Measurements from ENCODE around the gene RAPGEF4.

Gene RAPGEF4

GRCh38 chr2:173054466-173054865 is 318.8 kb downstream of the RAPGEF4 start:
- DNase-seq (ENCODE audit: low read depth in 1 of 2, low spot score in 1 of 2): no peak

- DNase-seq (ENCODE audit: low read depth in 1 of 2, low spot score in 1 of 2): no peak
Observed at GRCh38 chr2:173056705-173057364, 321.2 kb downstream of the RAPGEF4 start.

DNA sequence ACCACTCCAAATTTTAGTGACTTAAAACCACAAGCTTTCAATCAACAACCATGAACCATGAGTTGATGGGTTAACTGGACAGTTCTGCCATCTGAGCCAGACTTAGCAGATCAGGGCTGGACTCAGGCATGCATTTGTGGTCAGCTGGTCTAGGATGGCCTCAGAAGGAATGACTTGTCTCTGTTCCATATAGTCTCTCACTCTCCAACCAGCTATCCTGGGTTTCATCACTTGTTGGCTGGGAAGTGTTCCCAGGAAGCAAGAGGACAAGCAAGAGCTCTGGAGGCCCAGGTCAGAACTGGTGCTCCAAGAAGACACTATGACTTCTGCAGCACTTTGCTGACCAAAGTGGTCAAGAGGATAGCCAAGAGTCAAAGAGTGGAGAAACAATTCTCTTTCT is 322.5 kb downstream of the RAPGEF4 start:
- no peak for DNase-seq (ENCODE audit: low read depth in 1 of 2, low spot score in 1 of 2)

DNA sequence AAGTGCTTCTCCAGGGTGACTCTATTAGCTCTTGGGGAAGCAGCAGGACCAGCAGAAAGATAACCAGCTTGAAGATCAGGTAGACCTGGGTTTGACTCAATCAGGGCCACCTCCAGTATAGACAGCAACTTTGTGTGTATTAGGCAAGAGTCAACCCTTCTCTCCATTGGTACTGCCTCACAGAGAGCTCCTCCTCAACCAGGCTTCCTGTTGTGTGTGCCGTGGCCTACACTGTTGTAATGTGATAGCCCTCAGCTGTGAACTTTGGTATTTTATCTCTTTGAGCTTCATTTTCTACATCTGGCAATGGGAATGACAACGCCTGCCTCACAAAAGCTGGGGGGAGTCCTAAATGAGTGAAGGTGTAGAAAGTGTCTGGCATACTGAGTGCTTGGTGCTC is 323.0 kb downstream of the RAPGEF4 start:
- no peak for DNase-seq (ENCODE audit: low read depth in 1 of 2, low spot score in 1 of 2)

DNA sequence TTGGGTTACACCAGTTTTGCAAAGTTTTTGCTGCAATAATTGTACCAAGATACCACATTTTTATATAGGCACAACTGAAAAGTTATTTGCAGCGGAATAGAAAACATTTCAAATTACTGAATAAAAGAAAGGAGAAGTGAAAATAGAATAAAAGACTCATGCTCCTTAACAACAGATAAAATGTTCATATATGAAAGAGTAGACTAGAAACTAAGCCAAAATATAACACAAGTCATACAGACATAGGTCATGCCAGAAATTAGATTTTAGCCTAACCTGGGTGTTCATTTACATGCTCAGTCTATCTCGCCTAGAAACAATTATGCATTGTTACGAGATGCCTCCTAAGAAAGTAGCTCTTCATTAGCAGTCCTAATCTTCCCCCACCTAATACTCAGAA is 323.6 kb downstream of the RAPGEF4 start:
- no peak for DNase-seq (ENCODE audit: low read depth in 1 of 2, low spot score in 1 of 2)

- DNase-seq (ENCODE audit: low read depth in 1 of 2, low spot score in 1 of 2): no peak
Observed at GRCh38 chr2:173059971-173060461, 324.4 kb downstream of the RAPGEF4 start.

- no peak for DNase-seq (ENCODE audit: low read depth in 1 of 2, low spot score in 1 of 2)
Observed at GRCh38 chr2:173062801-173063200, 327.2 kb downstream of the RAPGEF4 start.

DNA sequence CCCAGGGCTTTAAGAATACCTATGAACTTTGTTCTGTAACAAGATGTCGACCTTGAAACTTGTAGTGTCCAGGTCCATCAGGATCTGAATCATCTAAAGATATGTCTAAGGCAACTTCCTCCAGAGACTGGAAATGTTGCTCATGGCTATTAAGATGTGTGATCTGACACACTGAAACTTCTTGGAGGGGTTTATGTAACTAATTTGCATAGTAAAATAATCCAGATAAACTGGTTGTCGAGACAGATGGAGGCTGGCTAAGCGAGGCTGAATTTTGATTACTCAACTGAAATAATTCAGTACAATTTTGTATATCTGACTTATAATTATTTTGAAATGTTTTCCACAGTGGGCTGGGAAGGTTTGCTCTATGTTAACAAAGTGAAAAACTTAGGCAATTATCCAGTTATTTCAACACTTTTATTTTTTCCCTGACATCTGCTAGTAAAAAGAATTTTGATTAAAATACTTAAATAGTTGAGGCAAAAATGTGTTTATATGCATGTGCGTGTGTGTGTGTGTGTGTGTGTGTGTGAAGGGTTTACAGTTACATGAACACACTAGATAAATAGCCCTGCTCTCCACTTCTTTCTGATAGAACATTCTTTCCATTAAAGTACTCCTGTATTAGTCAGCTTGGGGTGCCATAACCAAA is 328.6 kb downstream of the RAPGEF4 start:
- no peak for DNase-seq (ENCODE audit: low read depth in 1 of 2, low spot score in 1 of 2)

DNA sequence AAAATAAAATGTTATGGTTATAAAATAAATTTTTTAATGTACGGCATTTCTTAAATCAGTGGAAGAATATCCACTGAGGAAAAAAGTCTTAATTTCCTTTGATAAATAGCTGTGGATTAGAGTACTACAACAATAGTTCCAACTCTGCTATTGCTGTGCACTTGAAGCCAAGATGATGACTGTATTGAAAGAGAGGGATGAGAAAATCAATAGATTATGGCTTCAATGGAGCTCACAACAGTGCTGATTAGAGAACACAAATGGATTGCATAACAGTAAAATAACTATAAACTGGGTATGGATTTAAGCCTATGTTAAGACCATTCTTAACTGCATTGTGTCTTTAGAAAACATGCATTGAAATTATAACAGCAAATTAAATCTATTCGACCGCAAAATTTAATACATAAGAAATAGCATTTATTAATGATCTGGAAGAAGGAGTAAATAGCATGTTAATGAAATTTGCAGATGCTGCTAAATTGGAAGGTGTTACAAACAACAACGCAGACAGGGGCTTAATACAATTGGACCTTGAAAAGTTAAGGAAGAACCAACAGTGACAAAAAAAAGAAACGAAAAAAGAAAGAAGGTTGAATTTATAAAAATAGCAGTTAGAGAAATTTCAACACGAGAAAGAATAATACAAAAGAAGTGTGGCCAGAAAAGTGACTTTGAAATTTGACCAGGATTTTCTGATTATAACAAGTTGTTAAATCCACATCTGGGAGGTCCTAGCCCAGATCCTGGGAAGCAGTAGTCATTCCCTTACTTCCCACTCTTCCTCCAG is 331.4 kb downstream of the RAPGEF4 start:
- no peak for DNase-seq (ENCODE audit: low read depth in 1 of 2, low spot score in 1 of 2)

GRCh38 chr2:173075056-173075780 is 339.6 kb downstream of the RAPGEF4 start:
- no peak for DNase-seq (ENCODE audit: low read depth in 1 of 2, low spot score in 1 of 2)

DNA sequence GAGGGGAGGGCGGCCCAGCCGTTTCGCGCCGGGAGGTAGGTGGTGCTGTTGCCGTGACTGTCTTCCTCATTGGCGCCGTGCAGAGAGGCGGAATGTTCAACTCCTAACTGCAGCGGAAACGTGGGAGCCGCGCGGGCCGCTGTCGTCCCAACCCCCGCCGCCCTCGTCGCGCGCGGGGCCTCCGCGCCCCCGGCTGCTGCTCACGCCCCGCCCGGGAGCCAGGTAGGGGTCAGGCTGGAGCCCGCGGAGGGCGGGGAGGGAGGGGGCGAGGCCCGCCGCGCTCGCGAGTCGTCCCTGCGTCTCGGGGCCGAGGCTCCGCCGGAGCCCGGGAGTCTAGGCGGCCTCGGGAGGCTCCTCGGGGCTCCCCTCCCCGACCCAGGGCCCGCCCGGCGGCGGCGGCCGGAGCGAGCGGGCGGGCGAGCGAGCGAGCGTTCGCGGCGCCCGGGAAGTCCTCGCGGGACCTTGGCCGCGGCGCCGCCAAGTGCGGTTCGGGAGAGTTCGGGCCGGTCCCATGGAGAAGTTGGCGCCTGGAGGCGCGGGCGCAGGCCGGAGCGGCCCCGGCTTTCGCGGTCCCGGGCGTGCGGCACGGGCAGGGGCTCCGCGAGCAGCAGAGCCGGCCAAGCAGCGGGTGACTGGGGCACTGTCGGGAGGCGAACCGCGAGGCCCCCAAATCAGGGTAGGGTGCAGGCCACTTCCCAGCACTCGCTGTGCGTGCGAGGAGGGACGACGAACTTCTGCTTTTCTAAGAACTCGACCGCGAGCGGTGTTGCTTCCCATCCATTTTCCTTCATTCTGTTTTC is 340.3 kb downstream of the RAPGEF4 start, which contains the start of gene MAP3K20:
Gene MAP3K20, plus strand, starts transcription at position 66 of the 800 bp plus-strand sequence. CDS start 15,186 bp downstream, outside the sequence.
- peak; percentile 8 to 11 for DNase-seq (ENCODE audit: low read depth in 1 of 2, low spot score in 1 of 2)

DNA sequence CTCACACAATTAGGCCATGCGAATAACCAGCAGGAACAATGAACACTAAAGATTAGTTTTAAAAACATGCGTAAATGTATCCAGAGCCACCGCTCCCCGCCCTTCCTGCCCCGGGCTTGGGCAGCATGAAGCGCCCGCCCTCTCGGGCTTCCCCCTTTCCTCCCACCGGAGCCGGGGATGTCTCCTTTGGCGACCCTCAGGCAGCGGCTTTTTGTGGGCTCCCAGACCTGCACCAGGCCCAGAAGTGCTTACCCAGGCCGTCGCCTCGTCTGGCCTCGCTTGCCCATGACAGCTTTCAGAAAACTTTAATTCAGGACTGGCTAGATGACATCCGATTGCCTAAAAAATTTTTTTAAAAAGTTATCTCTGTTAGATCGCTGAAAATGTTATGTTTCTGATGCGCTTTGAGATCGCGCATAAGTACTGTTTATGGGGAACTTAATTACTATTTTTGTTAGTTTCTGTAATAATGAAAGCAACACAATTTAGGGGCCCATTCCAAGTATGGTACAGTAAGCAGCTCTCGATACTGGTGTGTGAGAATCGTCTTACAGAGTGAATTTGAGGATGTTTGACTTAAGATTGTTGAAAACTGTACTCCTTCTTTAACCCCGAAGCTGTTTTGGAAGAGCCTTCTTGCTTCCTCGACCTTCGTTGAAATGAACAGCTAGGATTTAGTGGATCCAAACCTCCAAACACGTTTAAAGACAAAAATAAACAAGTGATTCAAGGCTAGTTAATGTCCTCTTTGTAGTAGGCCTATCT is 341.1 kb downstream of the RAPGEF4 start:
- no peak for DNase-seq (ENCODE audit: low read depth in 1 of 2, low spot score in 1 of 2)

DNA sequence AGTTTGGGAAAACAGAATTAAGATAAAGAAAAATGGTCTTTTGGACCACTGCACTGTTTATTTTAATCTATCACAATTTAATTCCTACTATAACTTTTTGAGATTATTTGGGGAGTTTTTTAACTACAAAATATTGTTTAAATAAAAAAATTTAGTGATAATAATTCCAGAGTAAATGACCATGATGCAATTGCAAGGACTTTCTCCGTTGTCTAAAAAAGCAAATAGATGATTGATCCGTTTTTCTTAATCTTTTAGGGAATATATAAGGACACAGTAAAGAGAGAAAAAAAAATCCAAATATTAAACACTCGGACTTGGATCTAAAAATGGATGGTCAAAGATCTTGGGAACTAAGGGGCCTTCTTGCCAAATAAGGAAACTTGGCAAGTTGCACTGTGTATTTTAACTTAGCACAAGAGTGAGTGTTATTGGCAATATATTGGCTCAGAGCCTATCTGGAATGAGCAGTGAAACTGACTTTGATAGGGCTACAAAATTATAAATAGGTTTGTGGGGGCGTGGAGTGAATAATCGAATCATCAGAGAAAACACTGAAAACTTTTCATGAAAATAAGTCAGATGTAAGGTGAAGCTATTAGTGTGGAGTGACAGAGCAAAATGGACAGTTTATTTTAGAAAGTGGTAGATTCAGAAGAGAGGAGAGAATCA is 342.0 kb downstream of the RAPGEF4 start:
- no peak for DNase-seq (ENCODE audit: low read depth in 1 of 2, low spot score in 1 of 2)

DNA sequence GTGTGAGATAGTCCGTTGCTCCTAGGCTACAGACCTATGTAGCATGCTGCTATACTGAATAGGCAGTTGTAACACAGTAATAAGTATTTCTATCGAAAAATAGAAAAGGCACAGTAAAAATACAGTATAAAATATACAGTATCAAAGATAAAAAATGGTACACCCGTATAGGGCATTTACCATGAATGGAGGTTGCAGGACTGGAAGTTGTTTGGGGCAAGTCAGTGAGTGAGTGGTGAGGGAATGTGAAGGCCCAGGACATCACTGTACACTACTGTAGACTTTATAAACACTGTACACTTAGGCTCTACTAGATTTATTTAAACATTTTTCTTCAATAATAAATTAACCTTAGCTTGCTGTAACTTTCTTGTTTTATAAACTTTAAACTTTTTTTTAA is 343.5 kb downstream of the RAPGEF4 start:
- DNase-seq (ENCODE audit: low read depth in 1 of 2, low spot score in 1 of 2): no peak

GRCh38 chr2:173079973-173080860 is 344.6 kb downstream of the RAPGEF4 start:
- DNase-seq (ENCODE audit: low read depth in 1 of 2, low spot score in 1 of 2): no peak

GRCh38 chr2:173086518-173087213 is 351.0 kb downstream of the RAPGEF4 start:
- DNase-seq (ENCODE audit: low read depth in 1 of 2, low spot score in 1 of 2): no peak

GRCh38 chr2:173087214-173087581 is 351.6 kb downstream of the RAPGEF4 start:
- no peak for DNase-seq (ENCODE audit: low read depth in 1 of 2, low spot score in 1 of 2)
